HG03135 (cell line): ENCODE results near the gene GNB1.

Experiments used
- ATAC-seq: cut with Tn5 transposase; IDR thresholded peaks from one replicate; pipeline ENCODE4 v1.9.1; 2021; ENCODE audit warnings: mild to moderate bottlenecking, moderate library complexity; ENCODE audit not compliant: unreplicated experiment

The GNB1 gene

GRCh38 chr1:1768249-1768992, 122.5 kb downstream of the GNB1 start:
- ATAC-seq, result no peak

- ATAC-seq, result no peak
These were observed 125.9 kb downstream of the GNB1 start for GRCh38 chr1:1764876-1765470.

- no peak for ATAC-seq
These were observed 126.9 kb downstream of the GNB1 start for GRCh38 chr1:1763657-1764621.

- no peak for ATAC-seq
These were observed 129.1 kb downstream of the GNB1 start for GRCh38 chr1:1761504-1762376.

GRCh38 chr1:1760715-1761114, 130.2 kb downstream of the GNB1 start:
- ATAC-seq, result no peak

GRCh38 chr1:1760345-1760650, 130.6 kb downstream of the GNB1 start:
- ATAC-seq, result no peak

- no peak for ATAC-seq
These were observed 131.2 kb downstream of the GNB1 start for GRCh38 chr1:1759456-1760344.

- no peak for ATAC-seq
These were observed 132.0 kb downstream of the GNB1 start for GRCh38 chr1:1758692-1759455.

- ATAC-seq, result no peak
These were observed 132.7 kb downstream of the GNB1 start for GRCh38 chr1:1758059-1758621.

- no peak for ATAC-seq
These were observed 133.3 kb downstream of the GNB1 start for GRCh38 chr1:1757422-1758058.

GRCh38 chr1:1756661-1757421, 134.0 kb downstream of the GNB1 start:
- no peak for ATAC-seq

GRCh38 chr1:1755852-1756251, 135.0 kb downstream of the GNB1 start:
- no peak for ATAC-seq

- ATAC-seq, result no peak
These were observed 135.5 kb downstream of the GNB1 start for GRCh38 chr1:1755426-1755825.

- ATAC-seq, result no peak
These were observed 136.7 kb downstream of the GNB1 start for GRCh38 chr1:1754051-1754815.

GRCh38 chr1:1753607-1754005, 137.3 kb downstream of the GNB1 start:
- no peak for ATAC-seq

- no peak for ATAC-seq
These were observed 138.0 kb downstream of the GNB1 start for GRCh38 chr1:1752636-1753606.
